H9 (cell line): ENCODE results near the gene C19orf85. TPM values are rescaled to one million over a fixed set of nuclear protein-coding genes. Genes with fewer than 3 reads are reported as not detected.
A peak's percentile ranks its signal among the peaks of the same experiment; 100 is the strongest.

Experiments used
- DNase-seq: peaks from one replicate; pipeline ENCODE4 v3.0.0-alpha.2; 2017
- H2AFZ ChIP-seq: one replicate; pipeline ENCODE4 v1.6.1; 2013; ENCODE audit warnings: mild to moderate bottlenecking, low read length, control low read depth, moderate library complexity
- H2AK5ac ChIP-seq: 2 replicates; pipeline ENCODE4 v1.6.1; 2013; ENCODE audit warnings: low read length, control low read depth, mixed read lengths; ENCODE audit not compliant: insufficient read length
- H2BK120ac ChIP-seq: one replicate; pipeline ENCODE4 v1.6.1; 2013; ENCODE audit warnings: low read depth, mild to moderate bottlenecking, low read length, control low read depth, inconsistent platforms; ENCODE audit not compliant: poor library complexity, severe bottlenecking
- H2BK12ac ChIP-seq: 2 replicates; pipeline ENCODE4 v1.6.1; 2013; ENCODE audit warnings: low read length, control low read depth, mixed read lengths, low read depth; ENCODE audit not compliant: insufficient read length
- H2BK15ac ChIP-seq: 2 replicates; pipeline ENCODE4 v1.6.1; 2013; ENCODE audit warnings: low read depth, low read length, control low read depth
- H2BK20ac ChIP-seq: one replicate; pipeline ENCODE4 v1.6.1; 2013; ENCODE audit warnings: low read depth, mild to moderate bottlenecking, low read length, control low read depth, inconsistent platforms; ENCODE audit not compliant: poor library complexity, severe bottlenecking
- H2BK5ac ChIP-seq: 2 replicates; pipeline ENCODE4 v1.6.1; 2013; ENCODE audit warnings: low read length, control low read depth, mixed read lengths; ENCODE audit not compliant: insufficient read length
- H3K14ac ChIP-seq: 2 replicates; pipeline ENCODE4 v1.6.1; 2013; ENCODE audit warnings: low read length, control low read depth; ENCODE audit not compliant: insufficient read depth
- H3K18ac ChIP-seq: 2 replicates; pipeline ENCODE4 v1.6.1; 2013; ENCODE audit warnings: low read depth, mild to moderate bottlenecking, mixed read lengths, low read length, control low read depth; ENCODE audit not compliant: insufficient read length
- H3K23ac ChIP-seq: 2 replicates; pipeline ENCODE4 v1.6.1; 2013; ENCODE audit warnings: low read length, control low read depth, mixed read lengths, low read depth; ENCODE audit not compliant: insufficient read length
- H3K23me2 ChIP-seq: 2 replicates; pipeline ENCODE4 v1.6.1; 2013; ENCODE audit warnings: low read depth, mild to moderate bottlenecking, mixed read lengths, low read length, control low read depth; ENCODE audit not compliant: insufficient read length, poor library complexity, severe bottlenecking
- H3K27ac ChIP-seq: 2 replicates; pipeline ENCODE4 v1.5.1; 2013; ENCODE audit warnings: low read length, control low read depth, mixed read lengths, low read depth; ENCODE audit not compliant: insufficient read length
- H3K27me3 ChIP-seq: 2 replicates; pipeline ENCODE4 v1.6.1; 2013; ENCODE audit warnings: low read length, control low read depth, inconsistent platforms; ENCODE audit not compliant: insufficient read depth
- H3K4ac ChIP-seq: 2 replicates; pipeline ENCODE4 v1.6.1; 2013; ENCODE audit warnings: low read depth, mild to moderate bottlenecking, control low read depth, inconsistent platforms, low read length, moderate library complexity
- H3K4me1 ChIP-seq: 2 replicates; pipeline ENCODE4 v1.6.1; 2013; ENCODE audit warnings: low read length, control low read depth, inconsistent platforms; ENCODE audit not compliant: insufficient read depth
- H3K4me2 ChIP-seq: 2 replicates; pipeline ENCODE4 v1.6.1; 2013; ENCODE audit warnings: low read length, control low read depth, mixed read lengths; ENCODE audit not compliant: insufficient read length, insufficient read depth
- H3K56ac ChIP-seq: 2 replicates; pipeline ENCODE4 v1.6.1; 2013; ENCODE audit warnings: low read depth, mild to moderate bottlenecking, mixed read lengths, low read length, control low read depth; ENCODE audit not compliant: insufficient read length
- H3K79me1 ChIP-seq: 2 replicates; pipeline ENCODE4 v1.6.1; 2013; ENCODE audit warnings: low read depth, mild to moderate bottlenecking, moderate library complexity, low read length, control low read depth, inconsistent platforms; ENCODE audit not compliant: insufficient read depth, poor library complexity, severe bottlenecking
- H3K79me2 ChIP-seq: 2 replicates; pipeline ENCODE4 v1.6.1; 2013; ENCODE audit warnings: low read length, control low read depth, inconsistent platforms; ENCODE audit not compliant: insufficient read depth
- H3K9ac ChIP-seq: 2 replicates; pipeline ENCODE4 v1.6.1; 2013; ENCODE audit warnings: low read length, control low read depth, mixed read lengths; ENCODE audit not compliant: insufficient read length; ENCODE audit errors: extremely low read depth
- H3K9me3 ChIP-seq: one replicate; pipeline ENCODE4 v1.6.1; 2013; ENCODE audit warnings: low read depth, low read length, inconsistent platforms; ENCODE audit not compliant: control insufficient read depth
- H3T11ph ChIP-seq: one replicate; pipeline ENCODE4 v1.6.1; 2013; ENCODE audit warnings: mild to moderate bottlenecking, low read length, control low read depth, inconsistent platforms
- H4K20me1 ChIP-seq: one replicate; pipeline ENCODE4 v1.6.1; 2013; ENCODE audit not compliant: control insufficient read depth, insufficient read length, insufficient read depth
- H4K5ac ChIP-seq: 2 replicates; pipeline ENCODE4 v1.6.1; 2013; ENCODE audit warnings: low read depth, mild to moderate bottlenecking, mixed read lengths, low read length, control low read depth; ENCODE audit not compliant: insufficient read length
- H4K8ac ChIP-seq: replicated peaks from 2 replicates; pipeline ENCODE4 v1.6.1; 2013; ENCODE audit warnings: low read length, control low read depth, mixed read lengths, low read depth; ENCODE audit not compliant: insufficient read length
- H4K91ac ChIP-seq: 2 replicates; pipeline ENCODE4 v1.6.1; 2013; ENCODE audit warnings: low read depth, mild to moderate bottlenecking, moderate library complexity, mixed read lengths, low read length, control low read depth; ENCODE audit not compliant: insufficient read length
- H3K27ac Mint-ChIP-seq, 3 experiments: 2 replicates in 2 of 3; 3 replicates in 1 of 3; pipeline ENCODE4 v1.8.0; 2020 to 2021; ENCODE audit warnings: mixed read lengths in 3 of 3, mild to moderate bottlenecking in 1 of 3, moderate library complexity in 1 of 3
- H3K27me3 Mint-ChIP-seq: 2 replicates; pipeline ENCODE4 v1.8.0; 2021; ENCODE audit warnings: low read depth, mild to moderate bottlenecking, moderate library complexity, mixed read lengths
- H3K36me3 Mint-ChIP-seq, 3 experiments: 2 replicates in 2 of 3; 3 replicates in 1 of 3; pipeline ENCODE4 v1.8.0; 2020 to 2021; ENCODE audit warnings: low read depth in 3 of 3, mixed read lengths in 3 of 3; ENCODE audit not compliant: insufficient read depth in 1 of 3
- H3K4me1 Mint-ChIP-seq, 2 experiments: 2 replicates each; pipeline ENCODE4 v1.8.0; 2020; ENCODE audit warnings: mixed read lengths in 2 of 2
- H3K4me3 Mint-ChIP-seq, 2 experiments: 2 replicates in 1 of 2; 3 replicates in 1 of 2; pipeline ENCODE4 v1.8.0; 2020 to 2021; ENCODE audit warnings: mild to moderate bottlenecking in 2 of 2, mixed read lengths in 2 of 2, moderate library complexity in 1 of 2
- H3K9me3 Mint-ChIP-seq, 2 experiments: 2 replicates in 1 of 2; 3 replicates in 1 of 2; pipeline ENCODE4 v1.8.0; 2020; ENCODE audit warnings: mild to moderate bottlenecking in 2 of 2, mixed read lengths in 2 of 2, moderate library complexity in 1 of 2
- CTCF ChIP-seq: fragments of 200-600 bp; sonication (generic); conservative IDR thresholded peaks from 3 replicates; pipeline ENCODE4 v1.8.0; 2021; ENCODE audit warnings: antibody characterized with exemption, mild to moderate bottlenecking
- WGBS: extraction: QIAGEN DNeasy Blood & Tissue Kit; methylation state at CpG from one replicate; pipeline ENCODE4 v1.1.7; 2013; ENCODE audit warnings: missing lambda C conversion rate, low lambda C conversion rate, mixed read lengths; ENCODE audit not compliant: insufficient read length; ENCODE audit errors: extremely low coverage; 5-methylcytosine and 5-hydroxymethylcytosine counted together
- total RNA-seq: library from RNA; stranded (reverse); gene quantifications from 2 replicates; pipeline ENCODE4 v1.2.1, GENCODE V29; 2021

Gene C19orf85
- total RNA-seq, 1 experiment from 2014 or later: 1.2 TPM

- no peak overlapping the region for H2BK20ac ChIP-seq
- H3K27ac ChIP-seq: no peak overlapping the region
- no peaks in the 10 kb centered on the region for H3K27me3 ChIP-seq
- no peak overlapping the region for H2BK5ac ChIP-seq
- DNase-seq: peak; percentile 77
- H4K5ac ChIP-seq: no peak overlapping the region
- WGBS: no CpG with 5 or more reads among the region's 40 CpGs
- H4K20me1 ChIP-seq: no peaks in the 10 kb centered on the region
- no peaks in the 10 kb centered on the region for H3K79me1 ChIP-seq
- H3K9me3 ChIP-seq: no peaks in the 10 kb centered on the region
- H2BK12ac ChIP-seq: no peak overlapping the region
- no peak overlapping the region for H3K23ac ChIP-seq
- no peak overlapping the region for H3K9ac ChIP-seq
- no peaks in the 10 kb centered on the region for H3K4me1 ChIP-seq
- no peak overlapping the region for H3T11ph ChIP-seq
- H3K36me3 Mint-ChIP-seq: peaks cover 2 to 19% (median 8%) of the 10 kb centered on the region in 3 experiments; a peak in 5 of 7 replicates
- no peak overlapping the region; a peak in 1 of 5 replicates for H3K4me3 Mint-ChIP-seq
- H2AK5ac ChIP-seq: no peak overlapping the region
- no peaks in the 10 kb centered on the region for H3K9me3 Mint-ChIP-seq
- no peak overlapping the region for H3K27ac Mint-ChIP-seq
- no peak overlapping the region for H3K14ac ChIP-seq
- no peak overlapping the region for H3K18ac ChIP-seq
- no peak overlapping the region for H3K4ac ChIP-seq
- H3K23me2 ChIP-seq: peaks cover 3% of the 10 kb centered on the region
- no peaks in the 10 kb centered on the region for H3K79me2 ChIP-seq
- no peak overlapping the region for H2AFZ ChIP-seq
- no peak overlapping the region for H4K8ac ChIP-seq
- H3K56ac ChIP-seq: no peak overlapping the region
- no peak overlapping the region for H2BK120ac ChIP-seq
- no peaks in the 10 kb centered on the region for H3K27me3 Mint-ChIP-seq
- H3K4me1 Mint-ChIP-seq: peaks cover 16 to 40% of the 10 kb centered on the region in 2 experiments
- no peak for TF ChIP-seq CTCF
- no peak overlapping the region for H4K91ac ChIP-seq
- H3K4me2 ChIP-seq: no peak overlapping the region
- H2BK15ac ChIP-seq: no peak overlapping the region
These were observed 17.2 kb upstream of the C19orf85 start for GRCh38 chr19:55481794-55482155.
